PC-9 (cell line): ENCODE data around the gene RGS6.

Experiments
- CTCF ChIP-seq: fragments of 200-600 bp; sonication (generic); conservative IDR thresholded peaks from 2 replicates; pipeline ENCODE4 v1.6.1; 2017; ENCODE audit warnings: mixed run types, antibody characterized with exemption, mild to moderate bottlenecking, moderate library complexity
- EZH2 ChIP-seq: fragments of 200-600 bp; sonication (generic); IDR thresholded peaks from 2 replicates; pipeline ENCODE4 v1.8.0; 2017; ENCODE audit warnings: antibody characterized with exemption, low read depth

GRCh38 chr14:72613975-72614319 lies 681.7 kb downstream of the RGS6 start:
- no peak for TF ChIP-seq EZH2
- TF ChIP-seq CTCF, result no peak
